Calu3 (cell line): ENCODE results near the gene TRABD2B. TPM values are rescaled to one million over a fixed set of nuclear protein-coding genes. Genes with fewer than 3 reads are reported as not detected.

Experiments used
- BruUV-seq: library from RNA; stranded (reverse); fragments of 400-500 nt; replicated peaks from 2 replicates; lab custom pipeline; 2021; lab: Mats Ljungman, UMichigan
- CTCF ChIA-PET: fragments of 300-600 bp; sonication (Branson Sonifier 250); formaldehyde crosslinking; loops from one replicate; lab custom pipeline; 2022; ENCODE audit warnings: antibody characterized with exemption; lab: Charles Lee
- DNase-seq: peaks from one replicate; pipeline ENCODE4 v3.0.0; 2022
- H3K27ac Mint-ChIP-seq: one replicate; pipeline ENCODE4 v1.8.0; 2022; ENCODE audit warnings: mixed read lengths; ENCODE audit not compliant: unreplicated experiment
- H3K27me3 Mint-ChIP-seq: one replicate; pipeline ENCODE4 v1.8.0; 2022; ENCODE audit warnings: mixed read lengths; ENCODE audit not compliant: unreplicated experiment
- H3K36me3 Mint-ChIP-seq: one replicate; pipeline ENCODE4 v1.8.0; 2022; ENCODE audit warnings: mild to moderate bottlenecking, moderate library complexity, mixed read lengths; ENCODE audit not compliant: insufficient read depth, unreplicated experiment
- H3K4me1 Mint-ChIP-seq: one replicate; pipeline ENCODE4 v1.8.0; 2022; ENCODE audit warnings: mild to moderate bottlenecking, low read depth, mixed read lengths; ENCODE audit not compliant: unreplicated experiment
- H3K4me3 Mint-ChIP-seq: one replicate; pipeline ENCODE4 v1.8.0; 2022; ENCODE audit warnings: mild to moderate bottlenecking, low read depth, moderate library complexity, mixed read lengths; ENCODE audit not compliant: unreplicated experiment
- H3K9me3 Mint-ChIP-seq: one replicate; pipeline ENCODE4 v1.8.0; 2022; ENCODE audit warnings: low read depth, mixed read lengths; ENCODE audit not compliant: unreplicated experiment
- intact Hi-C: fragments of 100-400 bp; cut with micrococcal nuclease; formaldehyde crosslinking; loops from one replicate; pipeline ENCODE4 v1.10.0; 2022; ENCODE audit not compliant: unreplicated experiment
- total RNA-seq: library from RNA; stranded (reverse); gene quantifications from 2 replicates; pipeline ENCODE4 v1.2.3, GENCODE V29; 2022
- TF ChIP-seq, protein P1 (sequence below): fragments of 200-600 bp; IDR thresholded peaks from one replicate; pipeline ENCODE4 v1.8.0; 2022; ENCODE audit warnings: antibody characterized with exemption; ENCODE audit not compliant: unreplicated experiment

The TRABD2B gene
- total RNA-seq, 1 experiment from 2014 or later, result 0.42 TPM

DNA sequence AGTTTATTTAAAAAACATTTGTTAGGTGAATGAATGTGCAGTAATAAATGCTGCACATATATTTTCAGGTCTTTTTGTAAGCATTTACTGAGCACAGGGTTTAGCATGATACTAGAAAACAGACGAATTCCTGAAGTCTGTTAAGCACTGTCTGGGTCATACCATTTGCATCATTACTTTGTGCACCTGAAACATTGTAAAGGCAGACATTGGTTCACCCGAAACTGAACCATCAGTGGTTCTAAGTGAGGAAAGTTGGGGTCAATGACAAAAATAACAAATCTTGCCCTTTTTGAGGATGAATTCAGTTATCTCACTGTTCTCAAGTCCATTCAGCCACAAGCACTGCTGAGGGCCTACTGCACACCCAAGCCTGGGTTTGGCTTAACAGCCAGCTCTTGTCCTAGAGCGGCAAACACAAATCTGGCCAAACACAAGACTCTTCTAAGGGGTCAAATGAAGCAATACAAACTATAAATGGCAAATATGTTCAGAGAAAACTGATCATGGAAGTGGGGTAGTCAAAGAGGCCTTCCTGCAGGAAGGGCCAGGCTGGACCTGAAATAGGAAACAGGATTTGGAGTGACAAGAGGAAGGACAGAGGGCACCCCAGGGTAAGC, 21.8 kb downstream of the TRABD2B start:
- H3K4me3 Mint-ChIP-seq, result no peak overlapping the region
- no peak for DNase-seq
- no peaks in the 10 kb centered on the region for H3K9me3 Mint-ChIP-seq
- H3K4me1 Mint-ChIP-seq, result peaks cover 15% of the 10 kb centered on the region
- no peak overlapping the region for H3K27ac Mint-ChIP-seq
- intact Hi-C loops, result no loop called here
- TF ChIP-seq, protein P1, sequence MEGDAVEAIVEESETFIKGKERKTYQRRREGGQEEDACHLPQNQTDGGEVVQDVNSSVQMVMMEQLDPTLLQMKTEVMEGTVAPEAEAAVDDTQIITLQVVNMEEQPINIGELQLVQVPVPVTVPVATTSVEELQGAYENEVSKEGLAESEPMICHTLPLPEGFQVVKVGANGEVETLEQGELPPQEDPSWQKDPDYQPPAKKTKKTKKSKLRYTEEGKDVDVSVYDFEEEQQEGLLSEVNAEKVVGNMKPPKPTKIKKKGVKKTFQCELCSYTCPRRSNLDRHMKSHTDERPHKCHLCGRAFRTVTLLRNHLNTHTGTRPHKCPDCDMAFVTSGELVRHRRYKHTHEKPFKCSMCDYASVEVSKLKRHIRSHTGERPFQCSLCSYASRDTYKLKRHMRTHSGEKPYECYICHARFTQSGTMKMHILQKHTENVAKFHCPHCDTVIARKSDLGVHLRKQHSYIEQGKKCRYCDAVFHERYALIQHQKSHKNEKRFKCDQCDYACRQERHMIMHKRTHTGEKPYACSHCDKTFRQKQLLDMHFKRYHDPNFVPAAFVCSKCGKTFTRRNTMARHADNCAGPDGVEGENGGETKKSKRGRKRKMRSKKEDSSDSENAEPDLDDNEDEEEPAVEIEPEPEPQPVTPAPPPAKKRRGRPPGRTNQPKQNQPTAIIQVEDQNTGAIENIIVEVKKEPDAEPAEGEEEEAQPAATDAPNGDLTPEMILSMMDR, result no peak
- no peaks in the 10 kb centered on the region for H3K27me3 Mint-ChIP-seq
- no peaks in the 10 kb centered on the region for H3K36me3 Mint-ChIP-seq
- BruUV-seq, result no TSS peak
- CTCF ChIA-PET, result no interaction called here

DNA sequence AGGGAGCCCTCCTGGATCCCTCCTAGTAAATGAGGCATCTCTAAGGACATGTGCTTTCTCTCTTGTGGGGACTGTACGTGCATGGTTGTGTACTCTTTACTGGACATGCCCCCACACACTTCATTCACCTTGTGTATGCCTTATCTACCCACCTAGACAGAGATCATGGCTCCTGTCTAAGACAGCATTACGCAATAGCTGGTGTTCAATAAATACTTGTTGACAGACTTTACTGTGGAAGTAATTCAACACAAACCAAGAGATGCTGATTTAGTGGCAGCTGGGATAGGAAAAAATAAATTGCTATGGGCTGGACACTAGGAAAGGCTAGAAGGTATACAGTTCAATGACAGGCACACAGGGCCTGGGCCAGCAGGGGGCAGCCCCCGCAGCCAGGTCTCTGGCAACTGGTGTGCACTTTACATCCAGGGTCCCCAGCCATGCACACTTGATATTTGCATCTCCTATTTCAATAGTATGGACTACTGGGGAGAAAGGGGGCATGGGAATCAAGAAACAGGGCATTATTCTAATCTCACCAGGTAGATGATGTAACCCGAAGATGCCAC, 24.2 kb downstream of the TRABD2B start:
- no TSS peak for BruUV-seq
- intact Hi-C loops, result no loop called here

DNA sequence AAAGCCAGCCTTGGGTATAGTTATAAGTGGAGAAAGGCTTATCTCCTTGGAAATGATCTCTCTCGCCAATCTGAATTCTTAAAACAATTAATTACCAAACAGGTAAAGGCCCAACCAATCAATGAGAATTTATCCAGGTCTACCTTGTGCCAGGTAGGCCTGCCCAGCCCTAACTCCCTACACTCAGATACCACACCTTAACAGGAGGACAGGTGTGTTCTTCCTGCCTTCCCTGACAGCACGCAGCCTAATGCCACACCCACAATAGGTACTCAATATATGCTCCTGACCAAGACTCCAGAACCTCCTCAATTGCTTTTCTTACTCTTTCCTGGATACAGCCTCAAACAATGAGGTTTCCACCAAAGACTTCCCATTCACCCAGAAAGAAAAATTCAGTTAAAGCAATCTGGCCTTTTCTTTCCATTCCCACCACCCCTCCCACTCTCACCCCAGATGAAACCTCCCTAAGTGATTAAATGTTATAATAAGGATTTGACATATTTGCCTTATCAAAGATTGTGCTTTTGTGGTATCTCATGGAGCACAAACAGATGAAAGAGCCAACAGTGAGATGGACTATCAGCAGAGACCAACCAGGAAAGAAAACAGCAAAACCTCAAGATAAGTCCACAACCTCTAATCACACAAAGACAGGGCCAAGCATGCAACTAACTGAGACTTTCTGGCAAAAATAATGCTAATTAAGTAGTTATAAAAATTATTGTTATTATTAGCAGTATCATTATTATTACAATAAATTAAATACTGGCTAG, 25.6 kb downstream of the TRABD2B start:
- CTCF ChIA-PET, result no interaction called here
- Mint-ChIP-seq H3K36me3 (no peaks in the 10 kb centered on the region), H3K27me3 (no peaks in the 10 kb centered on the region), H3K27ac (no peak overlapping the region), H3K4me3 (no peak overlapping the region), H3K4me1 (peaks cover 13% of the 10 kb centered on the region), H3K9me3 (no peaks in the 10 kb centered on the region)
- BruUV-seq, result no TSS peak
- TF ChIP-seq, protein P1, result no peak
- no peak for DNase-seq
- intact Hi-C loops, result no loop called here

More for the DNA sequence above, 24.2 kb downstream of the TRABD2B start:
- Mint-ChIP-seq H3K9me3 (no peaks in the 10 kb centered on the region), H3K36me3 (no peaks in the 10 kb centered on the region), H3K27ac (no peak overlapping the region), H3K4me3 (no peak overlapping the region), H3K4me1 (peaks cover 15% of the 10 kb centered on the region), H3K27me3 (no peaks in the 10 kb centered on the region)
- CTCF ChIA-PET, result no interaction called here
- no peak for DNase-seq
- TF ChIP-seq, protein P1, result no peak

DNA sequence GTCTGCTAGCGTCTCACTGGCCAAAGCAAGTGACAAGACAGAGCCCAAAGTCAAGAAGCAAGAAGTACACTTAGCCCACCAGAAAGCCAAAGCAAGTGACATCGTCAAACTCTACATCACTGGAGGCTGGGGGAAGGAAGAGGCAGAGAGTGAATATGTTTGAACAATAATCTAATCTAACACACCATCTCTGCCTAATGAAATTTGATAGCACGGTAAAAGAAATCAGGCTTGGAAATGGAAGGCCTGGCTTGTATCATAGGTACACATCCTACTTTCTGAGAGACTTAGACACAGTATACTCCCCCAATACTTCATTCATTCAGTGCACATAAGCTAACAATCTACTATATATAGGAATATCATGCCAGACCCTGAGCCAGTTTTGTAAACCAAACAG, 26.3 kb downstream of the TRABD2B start:
- Mint-ChIP-seq H3K4me1 (peaks cover 6% of the 10 kb centered on the region), H3K36me3 (no peaks in the 10 kb centered on the region), H3K9me3 (no peaks in the 10 kb centered on the region), H3K27me3 (no peaks in the 10 kb centered on the region), H3K4me3 (no peak overlapping the region), H3K27ac (no peak overlapping the region)
- DNase-seq, result no peak
- no TSS peak for BruUV-seq
- CTCF ChIA-PET, result interaction anchor here (1.4 kb wide), 1 partner anchor 28 kb away, joined by 3 read pairs; no protein-coding TSS in a partner anchor
- TF ChIP-seq, protein P1, result no peak
- intact Hi-C loops, result no loop called here
